Measurements from ENCODE around the gene COPS6. TPM values are rescaled to one million over a fixed set of nuclear protein-coding genes. Genes with fewer than 3 reads are reported as not detected.

Gene COPS6
- total and polyA plus RNA-seq, 7 donors = 82.9 to 145 (median 118) TPM

GRCh38 chr7:100049441-100050291 is 39.1 kb upstream of the COPS6 start, which contains the start of gene ZSCAN21:
Gene ZSCAN21 (plus strand): TSS chr7:100049774. CDS start chr7:100057007, 7,233 bp downstream.
- ATAC-seq (peak; percentile 95 to 98 (median 96)), DNase-seq (peak; percentile 90 to 94)
- WGBS, 3 donors = 0 to 1% (median 0%) methylated on average over 47 of the region's 47 CpGs
- H3K36me3 ChIP-seq (ENCODE audit: insufficient read depth in 1 of 2, low read depth in 1 of 2) = no peaks in the 10 kb centered on the region
- H3K27me3 ChIP-seq (ENCODE audit: insufficient read depth in 3 of 3, low read length in 2 of 3) = no peaks in the 10 kb centered on the region
- H3K27ac ChIP-seq = peak within 1 kb of the TSS; percentile 98
- no peaks in the 10 kb centered on the region for H3K9me3 ChIP-seq
- intact Hi-C loops (cut with DNase I) = loop anchor here in 1 of 2 donors (2.0 to 10.0 kb wide), 2 partner anchors 51 to 135 kb away; partner anchors contain the start of genes AP4M1, MCM7 and TRIM4
- peak within 1 kb of the TSS; percentile 94 for H3K4me3 ChIP-seq
- H3K4me1 ChIP-seq = peaks cover 6% of the 10 kb centered on the region
- TF ChIP-seq CTCF (IDR thresholded peaks at IDR 0.05) = no peak

GRCh38 chr7:100051611-100052010 is 37.2 kb upstream of the COPS6 start:
- H3K36me3 ChIP-seq (ENCODE audit: insufficient read depth in 1 of 2, low read depth in 1 of 2) = no peaks in the 10 kb centered on the region
- no peaks in the 10 kb centered on the region for H3K9me3 ChIP-seq
- DNase-seq = no peak
- WGBS, 3 donors = 70 to 90% (median 80%) methylated on average over 3 of the region's 3 CpGs
- intact Hi-C loops (cut with DNase I) = loop anchor here in 1 of 2 donors (10.0 kb wide), 1 partner anchor 137 kb away; the partner anchor contains the start of gene TRIM4
- peaks cover 6% of the 10 kb centered on the region for H3K4me1 ChIP-seq
- no peak for TF ChIP-seq CTCF (IDR thresholded peaks at IDR 0.05)
- no peak for ATAC-seq
- H3K27ac ChIP-seq = no peak overlapping the region
- H3K27me3 ChIP-seq (ENCODE audit: insufficient read depth in 3 of 3, low read length in 2 of 3) = no peaks in the 10 kb centered on the region
- H3K4me3 ChIP-seq = no peak overlapping the region

- DNase-seq (peak; percentile 32 to 66), ATAC-seq (peak; percentile 53 to 80 (median 74))
- intact Hi-C loops (cut with DNase I) = loop anchor here in 1 of 2 donors (10.0 kb wide), 1 partner anchor 138 kb away; the partner anchor contains the start of gene TRIM4
- H3K4me3 ChIP-seq = no peak overlapping the region
- no peaks in the 10 kb centered on the region for H3K9me3 ChIP-seq
- peaks cover 0 to 15% of the 10 kb centered on the region in 2 donors for H3K36me3 ChIP-seq (ENCODE audit: insufficient read depth in 1 of 2, low read depth in 1 of 2)
- H3K27ac ChIP-seq = no peak overlapping the region
- no peaks in the 10 kb centered on the region for H3K27me3 ChIP-seq (ENCODE audit: insufficient read depth in 3 of 3, low read length in 2 of 3)
- H3K4me1 ChIP-seq = peaks cover 6% of the 10 kb centered on the region
- WGBS, 3 donors = 20 to 28% (median 26%) methylated on average over 3 of the region's 3 CpGs
- no peak for TF ChIP-seq CTCF (IDR thresholded peaks at IDR 0.05)
Observed at GRCh38 chr7:100053215-100053614, 35.6 kb upstream of the COPS6 start.

GRCh38 chr7:100057006-100057405 is 31.8 kb upstream of the COPS6 start:
- Histone ChIP-seq H3K4me3 (no peak overlapping the region), H3K27me3 (ENCODE audit: insufficient read depth in 3 of 3, low read length in 2 of 3) (no peaks in the 10 kb centered on the region), H3K36me3 (ENCODE audit: insufficient read depth in 1 of 2, low read depth in 1 of 2) (peaks cover 0 to 53% of the 10 kb centered on the region in 2 donors), H3K27ac (no peak overlapping the region), H3K9me3 (no peaks in the 10 kb centered on the region), H3K4me1 (no peaks in the 10 kb centered on the region)
- intact Hi-C loops (cut with DNase I) = loop anchor here in 1 of 2 donors (10.0 kb wide), 1 partner anchor 142 kb away; the partner anchor contains the start of gene TRIM4
- TF ChIP-seq CTCF (IDR thresholded peaks at IDR 0.05) = no peak
- 95 to 96% (median 95%) methylated on average over 10 of the region's 10 CpGs for WGBS, 3 donors
- no peak for ATAC-seq
- no peak for DNase-seq

Measured in psoas muscle (tissue), 8 donors.